Activated T-helper 1 cell treated with anti-CD3 and anti-CD28 coated beads, Interleukin-12 subunit alpha, Interleukin-12 subunit beta, Interleukin-2, Interleukin-4 antibody, amounts not matched to agents 30 ng/mL and 10 ng/mL and 1 ng/mL, durations not matched to agents 14 hours and 24 hours and 36 hours (primary cell): Measurements from ENCODE around the gene ZNF783. TPM values are rescaled to one million over a fixed set of nuclear protein-coding genes. Genes with fewer than 3 reads are reported as not detected.

ENCODE experiments used
- DNase-seq: peaks from one replicate; pipeline ENCODE4 v3.0.0; 2021; ENCODE audit warnings: low spot score
- H3K27ac Mint-ChIP-seq: one replicate; pipeline ENCODE4 v1.8.0; 2021; ENCODE audit warnings: mild to moderate bottlenecking, mixed read lengths
- H3K27me3 Mint-ChIP-seq: one replicate; pipeline ENCODE4 v1.8.0; 2022; ENCODE audit warnings: mild to moderate bottlenecking, moderate library complexity, mixed read lengths; ENCODE audit not compliant: insufficient read depth
- H3K36me3 Mint-ChIP-seq: one replicate; pipeline ENCODE4 v1.8.0; 2021; ENCODE audit warnings: low read depth, mixed read lengths
- H3K4me1 Mint-ChIP-seq: one replicate; pipeline ENCODE4 v1.8.0; 2021; ENCODE audit warnings: low read depth, mixed read lengths
- H3K4me3 Mint-ChIP-seq: one replicate; pipeline ENCODE4 v1.8.0; 2021; ENCODE audit warnings: mild to moderate bottlenecking, moderate library complexity, mixed read lengths
- H3K9me3 Mint-ChIP-seq: one replicate; pipeline ENCODE4 v1.8.0; 2021; ENCODE audit warnings: mixed read lengths
- intact Hi-C: fragments of 100-400 bp; cut with micrococcal nuclease; formaldehyde crosslinking; loops from one replicate; pipeline ENCODE4 v1.15.1; 2024
- total RNA-seq: library from RNA; stranded (reverse); gene quantifications from 2 replicates; pipeline ENCODE4 v1.2.3, GENCODE V29; 2022

Gene ZNF783
- total RNA-seq, 1 donor from 2014 or later, result 24.1 TPM

- H3K27ac Mint-ChIP-seq, result no peak overlapping the region
- no peaks in the 10 kb centered on the region for H3K9me3 Mint-ChIP-seq
- intact Hi-C loops, result no loop called here
- peaks cover under 1% of the 10 kb centered on the region for H3K27me3 Mint-ChIP-seq
- peaks cover 4% of the 10 kb centered on the region for H3K4me1 Mint-ChIP-seq
- no peak overlapping the region for H3K4me3 Mint-ChIP-seq
- no peaks in the 10 kb centered on the region for H3K36me3 Mint-ChIP-seq
- DNase-seq, result no peak
Measured at GRCh38 chr7:149300620-149301285, 38.8 kb downstream of the ZNF783 start.

- H3K27me3 Mint-ChIP-seq, result peaks cover 2% of the 10 kb centered on the region
- H3K4me3 Mint-ChIP-seq, result no peak overlapping the region
- H3K27ac Mint-ChIP-seq, result no peak overlapping the region
- no peak for DNase-seq
- intact Hi-C loops, result no loop called here
- H3K36me3 Mint-ChIP-seq, result no peaks in the 10 kb centered on the region
- H3K4me1 Mint-ChIP-seq, result no peaks in the 10 kb centered on the region
- no peaks in the 10 kb centered on the region for H3K9me3 Mint-ChIP-seq
Measured at GRCh38 chr7:149302222-149302621, 40.2 kb downstream of the ZNF783 start.

- intact Hi-C loops, result no loop called here
- Mint-ChIP-seq H3K27ac (no peak overlapping the region), H3K4me3 (no peak overlapping the region), H3K27me3 (peaks cover 2% of the 10 kb centered on the region), H3K4me1 (no peaks in the 10 kb centered on the region), H3K9me3 (no peaks in the 10 kb centered on the region), H3K36me3 (no peaks in the 10 kb centered on the region)
- DNase-seq, result no peak
Measured at GRCh38 chr7:149302865-149303264, 40.9 kb downstream of the ZNF783 start.

GRCh38 chr7:149304006-149304405 is 42.0 kb downstream of the ZNF783 start:
- no peaks in the 10 kb centered on the region for H3K4me1 Mint-ChIP-seq
- H3K9me3 Mint-ChIP-seq, result no peaks in the 10 kb centered on the region
- H3K27me3 Mint-ChIP-seq, result peaks cover 2% of the 10 kb centered on the region
- DNase-seq, result no peak
- H3K36me3 Mint-ChIP-seq, result no peaks in the 10 kb centered on the region
- H3K27ac Mint-ChIP-seq, result no peak overlapping the region
- no peak overlapping the region for H3K4me3 Mint-ChIP-seq
- intact Hi-C loops, result no loop called here

- Mint-ChIP-seq H3K27ac (no peak overlapping the region), H3K9me3 (peaks cover 11% of the 10 kb centered on the region), H3K4me1 (no peaks in the 10 kb centered on the region), H3K27me3 (peaks cover 2% of the 10 kb centered on the region), H3K4me3 (no peak overlapping the region), H3K36me3 (peaks cover 2% of the 10 kb centered on the region)
- DNase-seq, result no peak
- intact Hi-C loops, result no loop called here
Measured at GRCh38 chr7:149306854-149307253, 44.9 kb downstream of the ZNF783 start.

GRCh38 chr7:149307775-149308501 is 45.9 kb downstream of the ZNF783 start:
- Mint-ChIP-seq H3K27ac (no peak overlapping the region), H3K4me1 (no peaks in the 10 kb centered on the region), H3K27me3 (peaks cover 6% of the 10 kb centered on the region), H3K4me3 (no peak overlapping the region), H3K9me3 (peaks cover 11% of the 10 kb centered on the region), H3K36me3 (peaks cover 2% of the 10 kb centered on the region)
- no peak for DNase-seq
- intact Hi-C loops, result no loop called here

GRCh38 chr7:149310113-149310836 is 48.3 kb downstream of the ZNF783 start:
- Mint-ChIP-seq H3K4me1 (no peaks in the 10 kb centered on the region), H3K27me3 (peaks cover 13% of the 10 kb centered on the region), H3K36me3 (peaks cover 2% of the 10 kb centered on the region), H3K4me3 (no peak overlapping the region), H3K9me3 (peaks cover 11% of the 10 kb centered on the region), H3K27ac (no peak overlapping the region)
- intact Hi-C loops, result loop anchor here (1.0 to 10.0 kb wide), 2 partner anchors 48 to 185 kb away; partner anchors contain the start of genes ZNF746 and ZNF783
- no peak for DNase-seq

GRCh38 chr7:149310990-149311573 is 49.1 kb downstream of the ZNF783 start:
- Mint-ChIP-seq H3K27me3 (peaks cover 15% of the 10 kb centered on the region), H3K4me3 (no peak overlapping the region), H3K4me1 (no peaks in the 10 kb centered on the region), H3K27ac (no peak overlapping the region), H3K9me3 (peaks cover 11% of the 10 kb centered on the region), H3K36me3 (peaks cover 2% of the 10 kb centered on the region)
- no peak for DNase-seq
- intact Hi-C loops, result loop anchor here (1.0 to 10.0 kb wide), 2 partner anchors 49 to 184 kb away; partner anchors contain the start of genes ZNF746 and ZNF783

- no peak overlapping the region for H3K27ac Mint-ChIP-seq
- H3K36me3 Mint-ChIP-seq, result peaks cover 2% of the 10 kb centered on the region
- intact Hi-C loops, result loop anchor here (10.0 kb wide), 1 partner anchor 181 kb away; the partner anchor contains the start of gene ZNF746
- DNase-seq, result no peak
- no peak overlapping the region for H3K4me3 Mint-ChIP-seq
- H3K4me1 Mint-ChIP-seq, result no peaks in the 10 kb centered on the region
- peaks cover 11% of the 10 kb centered on the region for H3K9me3 Mint-ChIP-seq
- H3K27me3 Mint-ChIP-seq, result peaks cover 15% of the 10 kb centered on the region
Measured at GRCh38 chr7:149313981-149314380, 52.0 kb downstream of the ZNF783 start.

- H3K4me1 Mint-ChIP-seq, result peaks cover 18% of the 10 kb centered on the region
- H3K4me3 Mint-ChIP-seq, result no peak overlapping the region
- intact Hi-C loops, result loop anchor here (10.0 kb wide), 1 partner anchor 178 kb away; the partner anchor contains the start of gene ZNF746
- no peak for DNase-seq
- no peaks in the 10 kb centered on the region for H3K9me3 Mint-ChIP-seq
- no peak overlapping the region for H3K27ac Mint-ChIP-seq
- H3K27me3 Mint-ChIP-seq, result peaks cover 17% of the 10 kb centered on the region
- no peaks in the 10 kb centered on the region for H3K36me3 Mint-ChIP-seq
Measured at GRCh38 chr7:149316606-149317005, 54.6 kb downstream of the ZNF783 start.

- Mint-ChIP-seq H3K27ac (no peak overlapping the region), H3K9me3 (peaks cover 5% of the 10 kb centered on the region)
- intact Hi-C loops, result loop anchor here (10.0 kb wide), 1 partner anchor 177 kb away; the partner anchor contains the start of gene ZNF746
Measured at GRCh38 chr7:149317496-149317895, 55.5 kb downstream of the ZNF783 start.

GRCh38 chr7:149317986-149318672 is 56.1 kb downstream of the ZNF783 start:
- H3K4me3 Mint-ChIP-seq, result no peak overlapping the region
- peaks cover 28% of the 10 kb centered on the region for H3K4me1 Mint-ChIP-seq
- intact Hi-C loops, result loop anchor here (10.0 kb wide), 1 partner anchor 177 kb away; the partner anchor contains the start of gene ZNF746
- H3K9me3 Mint-ChIP-seq, result peaks cover 5% of the 10 kb centered on the region
- H3K27me3 Mint-ChIP-seq, result peaks cover 12% of the 10 kb centered on the region
- peaks cover 4% of the 10 kb centered on the region for H3K36me3 Mint-ChIP-seq
- DNase-seq, result no peak
- no peak overlapping the region for H3K27ac Mint-ChIP-seq

More at GRCh38 chr7:149317496-149317895, 55.5 kb downstream of the ZNF783 start:
- peaks cover 4% of the 10 kb centered on the region for H3K36me3 Mint-ChIP-seq
- peaks cover 27% of the 10 kb centered on the region for H3K4me1 Mint-ChIP-seq
- H3K27me3 Mint-ChIP-seq, result peaks cover 17% of the 10 kb centered on the region
- no peak for DNase-seq
- no peak overlapping the region for H3K4me3 Mint-ChIP-seq
